Measurements from ENCODE around the gene CPNE2.

GRCh38 chr16:57083485-57084126 is 8.8 kb upstream of the CPNE2 start:
- TF ChIP-seq EZH2 (IDR thresholded peaks at IDR 0.05; ENCODE audit: borderline replicate concordance, low read length), result no peak
- TF ChIP-seq, protein P1, sequence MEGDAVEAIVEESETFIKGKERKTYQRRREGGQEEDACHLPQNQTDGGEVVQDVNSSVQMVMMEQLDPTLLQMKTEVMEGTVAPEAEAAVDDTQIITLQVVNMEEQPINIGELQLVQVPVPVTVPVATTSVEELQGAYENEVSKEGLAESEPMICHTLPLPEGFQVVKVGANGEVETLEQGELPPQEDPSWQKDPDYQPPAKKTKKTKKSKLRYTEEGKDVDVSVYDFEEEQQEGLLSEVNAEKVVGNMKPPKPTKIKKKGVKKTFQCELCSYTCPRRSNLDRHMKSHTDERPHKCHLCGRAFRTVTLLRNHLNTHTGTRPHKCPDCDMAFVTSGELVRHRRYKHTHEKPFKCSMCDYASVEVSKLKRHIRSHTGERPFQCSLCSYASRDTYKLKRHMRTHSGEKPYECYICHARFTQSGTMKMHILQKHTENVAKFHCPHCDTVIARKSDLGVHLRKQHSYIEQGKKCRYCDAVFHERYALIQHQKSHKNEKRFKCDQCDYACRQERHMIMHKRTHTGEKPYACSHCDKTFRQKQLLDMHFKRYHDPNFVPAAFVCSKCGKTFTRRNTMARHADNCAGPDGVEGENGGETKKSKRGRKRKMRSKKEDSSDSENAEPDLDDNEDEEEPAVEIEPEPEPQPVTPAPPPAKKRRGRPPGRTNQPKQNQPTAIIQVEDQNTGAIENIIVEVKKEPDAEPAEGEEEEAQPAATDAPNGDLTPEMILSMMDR (IDR thresholded peaks at IDR 0.05; ENCODE audit: low read length), result no peak

Data from OCI-LY1 (cell line).